NCI-H82 treated with DMSO at 0.1 percent for 48 hours (cell line): Measurements from ENCODE around the gene RASSF4.
"Not testable (repeated sequence)": the region's sequence is repeated elsewhere in the genome, so short reads cannot be mapped to it uniquely, and the experiment has no call there.

ENCODE experiments used
- DNase-seq: peaks from one replicate; lab custom pipeline; 2025; ENCODE audit not compliant: unreplicated experiment; lab: John Stamatoyannopoulos, UW

The RASSF4 gene

GRCh38 chr10:45003432-45004000, 43.9 kb downstream of the RASSF4 start:
- DNase-seq = no peak

DNA sequence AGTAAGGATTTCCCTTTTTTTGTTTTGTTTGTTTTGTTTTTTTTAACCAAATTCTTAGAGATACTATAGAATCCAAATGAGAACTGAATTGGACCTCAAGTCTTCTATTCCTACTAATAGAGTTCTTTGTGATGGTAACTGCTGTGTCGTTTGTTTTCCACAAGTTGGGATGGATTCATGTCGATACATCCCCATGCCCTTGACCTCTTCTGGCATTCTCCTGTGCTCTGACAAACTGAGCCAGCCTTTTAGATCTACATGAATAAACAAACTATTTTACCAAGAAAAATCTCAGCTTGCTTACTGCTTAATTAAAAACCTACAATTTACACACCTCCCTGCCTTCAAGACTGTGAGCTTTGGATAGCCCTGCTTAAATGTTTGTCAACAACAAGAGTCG, 45.1 kb downstream of the RASSF4 start:
- DNase-seq = no peak

DNA sequence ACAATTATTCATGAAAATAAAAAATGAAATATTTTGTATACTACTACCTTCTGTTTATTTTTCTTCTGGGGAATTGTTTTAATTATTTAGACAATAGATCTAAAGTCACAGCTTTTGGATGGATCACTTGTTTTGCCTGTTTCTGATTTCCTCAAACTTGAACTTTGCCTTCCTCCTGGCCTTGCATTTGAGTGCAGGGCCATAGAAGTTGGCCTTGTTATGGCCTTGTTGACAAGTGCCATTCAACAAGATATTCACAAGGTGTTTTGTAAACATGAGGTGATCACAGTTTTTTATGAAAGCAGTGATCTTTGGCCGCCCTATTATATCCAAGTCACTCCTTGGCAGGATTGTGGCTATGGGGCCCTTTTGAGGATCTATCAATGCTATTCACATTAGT, 45.7 kb downstream of the RASSF4 start:
- DNase-seq = no peak

- DNase-seq = no peak
Observed at GRCh38 chr10:45006276-45007030, 46.9 kb downstream of the RASSF4 start.

GRCh38 chr10:45008524-45009161, 49.0 kb downstream of the RASSF4 start:
- peak; percentile 73 for DNase-seq

DNA sequence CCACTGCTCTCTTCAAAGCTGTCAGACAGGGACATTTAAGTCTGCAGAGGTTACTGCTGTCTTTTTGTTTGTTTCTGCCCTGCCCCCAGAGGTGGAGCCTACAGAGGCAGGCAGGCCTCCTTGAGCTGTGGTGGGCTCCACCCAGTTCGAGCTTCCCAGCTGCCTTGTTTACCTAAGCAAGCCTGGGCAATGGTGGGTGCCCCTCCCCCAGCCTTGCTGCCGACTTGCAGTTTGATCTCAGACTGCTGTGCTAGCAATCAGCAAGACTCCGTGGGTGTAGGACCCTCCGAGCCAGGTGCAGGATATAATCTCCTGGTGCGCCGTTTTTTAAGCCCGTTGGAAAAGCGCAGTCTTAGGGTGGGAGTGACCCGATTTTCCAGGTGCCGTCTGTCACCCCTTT, 55.0 kb downstream of the RASSF4 start:
- DNase-seq = not testable (repeated sequence)

DNA sequence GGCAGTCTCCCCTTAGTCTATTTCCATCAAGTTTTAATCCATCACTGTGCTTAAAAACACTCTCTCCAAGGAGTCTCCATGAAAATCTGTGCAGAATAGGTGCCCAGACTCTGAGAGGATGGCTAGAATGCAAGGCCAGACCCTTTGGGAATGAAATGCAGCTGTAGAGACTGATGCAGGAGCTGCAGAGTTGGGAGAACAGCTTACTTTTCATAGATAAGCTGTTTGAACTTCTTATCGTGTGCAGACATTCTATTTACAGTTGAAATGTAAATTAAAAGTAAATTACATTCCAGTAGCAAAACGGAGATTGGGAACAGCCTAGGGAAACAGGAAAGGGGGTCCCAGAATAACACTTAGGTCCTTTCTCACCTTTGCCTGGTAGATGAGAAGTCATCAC, 56.0 kb downstream of the RASSF4 start:
- DNase-seq = no peak

DNA sequence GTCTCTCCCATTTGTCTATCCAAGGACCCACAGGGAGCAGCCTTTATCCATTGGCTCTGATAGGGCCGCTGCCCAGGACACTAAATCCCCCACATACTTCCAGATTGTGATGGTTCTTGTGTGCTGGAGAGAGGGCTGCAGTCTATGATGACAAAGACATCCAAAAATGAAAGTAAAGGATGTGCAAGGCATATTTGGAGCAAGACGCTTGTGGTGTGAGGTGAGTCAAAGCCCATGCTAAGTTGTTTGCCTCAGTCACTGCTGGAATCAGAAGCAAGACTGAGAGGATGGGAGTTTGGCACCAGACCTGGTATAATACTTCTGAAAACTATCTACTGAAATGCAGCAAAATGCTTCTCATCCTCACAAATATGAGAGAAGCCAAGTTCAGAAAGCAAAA, 63.8 kb downstream of the RASSF4 start:
- no peak for DNase-seq

DNA sequence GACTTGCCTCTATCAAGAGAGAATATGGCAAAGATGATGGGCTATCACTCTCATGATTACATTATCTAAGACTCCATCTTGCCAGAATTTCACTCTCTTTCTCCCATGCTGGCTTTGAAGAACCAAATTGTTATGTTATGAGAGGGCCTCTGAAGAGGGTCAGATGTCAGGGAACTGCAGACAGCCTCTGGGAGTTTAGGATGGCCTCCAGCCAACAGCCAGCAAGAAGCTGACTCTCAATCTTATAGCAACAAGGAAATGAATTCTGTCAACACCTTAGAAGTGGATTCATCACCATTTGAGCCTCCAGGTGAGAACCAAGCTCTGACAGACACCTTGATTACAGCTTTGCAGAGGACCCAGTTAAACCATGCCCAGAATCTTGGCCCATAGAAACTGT, 74.7 kb downstream of the RASSF4 start:
- DNase-seq = no peak

- DNase-seq = no peak
Observed at GRCh38 chr10:45035673-45036072, 76.1 kb downstream of the RASSF4 start.

DNA sequence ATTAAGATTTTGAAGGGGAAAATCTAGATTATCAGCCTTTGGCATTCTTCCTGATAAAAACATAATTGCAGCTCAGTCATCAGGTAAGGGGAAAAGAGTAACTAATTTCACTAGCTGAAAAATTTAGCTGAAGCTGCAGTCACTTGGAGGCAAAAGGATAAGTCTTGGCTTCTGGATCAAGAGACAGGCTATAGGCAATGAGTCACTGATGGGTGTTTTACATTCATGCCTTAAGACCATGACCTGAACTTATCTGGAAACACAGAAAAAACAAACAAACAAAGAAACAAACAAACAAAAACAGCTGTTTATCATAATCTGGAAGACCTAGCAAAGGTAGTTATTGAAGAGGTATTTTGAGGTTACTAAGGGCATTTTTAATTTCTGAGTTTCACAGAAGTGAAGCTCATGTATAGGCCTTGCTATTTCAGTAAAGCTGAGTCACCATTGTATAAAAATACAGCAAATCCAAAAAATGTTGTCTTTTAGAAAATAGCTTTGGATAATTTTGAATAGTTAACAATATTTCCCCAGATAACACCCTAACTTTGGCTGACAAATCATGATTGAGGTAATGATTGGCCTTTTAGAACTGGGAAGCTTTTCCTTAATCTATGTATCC, 81.4 kb downstream of the RASSF4 start:
- DNase-seq = no peak

DNA sequence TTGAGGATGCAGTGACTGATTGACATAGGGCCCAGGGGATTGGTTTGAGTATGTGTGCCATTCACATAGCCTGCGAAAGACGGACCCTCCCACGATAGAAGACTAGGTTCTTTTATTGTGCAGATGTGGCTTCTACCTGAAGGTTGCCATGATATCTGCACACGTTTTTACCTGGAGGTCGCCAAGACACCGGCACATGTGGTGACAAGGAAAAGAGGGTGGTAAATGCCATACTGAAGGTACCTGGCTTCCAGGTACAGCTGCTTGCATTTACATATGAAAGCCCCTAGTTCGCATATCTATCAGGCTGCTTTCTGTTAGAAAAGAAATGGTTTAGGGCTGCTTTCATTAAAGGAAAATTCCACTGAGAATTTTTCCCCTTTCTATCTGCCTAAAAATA, 84.7 kb downstream of the RASSF4 start:
- no peak for DNase-seq
